K562 (cell line): ENCODE measurements around the gene KCNT1.

Source experiments
- GABPA ChIP-seq: fragments of 200-800 bp; sonication (Bioruptor generic); conservative IDR thresholded peaks from 2 replicates; pipeline ENCODE4 v1.6.1; 2016; ENCODE audit warnings: low read depth, missing genetic modification characterization, missing compliant biosample characterization
- HCFC1 ChIP-seq: IDR thresholded peaks from 2 replicates; pipeline ENCODE4 v1.6.1; 2012; ENCODE audit warnings: low read depth, low read length, improper control_type of control experiment
- MTF1 ChIP-seq: fragments of 250-450 bp; sonication (Bioruptor Pico); IDR thresholded peaks from 2 replicates; pipeline ENCODE4 v1.9.0; 2021; ENCODE audit warnings: moderate library complexity, mild to moderate bottlenecking, inconsistent platforms, borderline replicate concordance
- MXI1 ChIP-seq: IDR thresholded peaks from 2 replicates; pipeline ENCODE4 v1.6.1; 2011; ENCODE audit warnings: low read depth, mild to moderate bottlenecking, improper control_type of control experiment, low read length
- NFYB ChIP-seq: IDR thresholded peaks from 2 replicates; pipeline ENCODE4 v1.6.1; 2011; ENCODE audit warnings: mild to moderate bottlenecking, moderate library complexity; ENCODE audit not compliant: insufficient read length; ENCODE audit errors: extremely low read depth
- PML ChIP-seq: IDR thresholded peaks from 2 replicates; pipeline ENCODE4 v1.6.1; 2012; ENCODE audit warnings: low read length, inconsistent platforms
- POLR2AphosphoS5 ChIP-seq: IDR thresholded peaks from 2 replicates; pipeline ENCODE4 v1.6.1; 2011; ENCODE audit warnings: mild to moderate bottlenecking, low read depth, low read length, moderate library complexity; ENCODE audit not compliant: control insufficient read depth, insufficient read depth
- RBM39 ChIP-seq: fragments of 200-400 bp; formaldehyde crosslinking; optimal IDR thresholded peaks from 2 replicates; pipeline ENCODE3; 2018; ENCODE audit warnings: low read depth, low read length
- TFAM ChIP-seq: fragments of 250-450 bp; sonication (Bioruptor Pico); conservative IDR thresholded peaks from 2 replicates; pipeline ENCODE4 v1.5.0; 2021; ENCODE audit warnings: mild to moderate bottlenecking, moderate library complexity
- U2AF1 ChIP-seq: fragments of 200-400 bp; formaldehyde crosslinking; optimal IDR thresholded peaks from 2 replicates; pipeline ENCODE3; 2017; ENCODE audit warnings: mild to moderate bottlenecking, low read depth, low read length, moderate library complexity
- YY1 ChIP-seq, 3 experiments: IDR thresholded peaks; 2 replicates each; pipeline ENCODE4 v1.6.1; 2011; ENCODE audit warnings: low read length in 2 of 3, mild to moderate bottlenecking in 2 of 3, moderate library complexity in 2 of 3, borderline replicate concordance in 1 of 3, control low read depth in 1 of 3, low read depth in 1 of 3; ENCODE audit not compliant: insufficient read depth in 3 of 3, insufficient replicate concordance in 2 of 3, control insufficient read depth in 1 of 3, insufficient read length in 1 of 3; ENCODE audit errors: extremely low read depth in 1 of 3
- TF ChIP-seq, protein P1 (sequence below): sonication (generic); formaldehyde crosslinking; IDR thresholded peaks from 2 replicates; pipeline ENCODE4 v1.8.1; 2022; ENCODE audit warnings: missing genetic modification reagents
- TF ChIP-seq, protein P2 (sequence below), 3 experiments: IDR thresholded peaks in 2 of 3; conservative IDR thresholded peaks in 1 of 3; 2 replicates each; pipeline ENCODE4 v1.5.1; 2011 to 2012; ENCODE audit warnings: low read length in 3 of 3, mild to moderate bottlenecking in 3 of 3, control low read depth in 2 of 3, improper control_type of control experiment in 1 of 3, inconsistent platforms in 1 of 3, low read depth in 1 of 3, mixed read lengths in 1 of 3, moderate library complexity in 1 of 3; ENCODE audit not compliant: insufficient read depth in 2 of 3

DNA sequence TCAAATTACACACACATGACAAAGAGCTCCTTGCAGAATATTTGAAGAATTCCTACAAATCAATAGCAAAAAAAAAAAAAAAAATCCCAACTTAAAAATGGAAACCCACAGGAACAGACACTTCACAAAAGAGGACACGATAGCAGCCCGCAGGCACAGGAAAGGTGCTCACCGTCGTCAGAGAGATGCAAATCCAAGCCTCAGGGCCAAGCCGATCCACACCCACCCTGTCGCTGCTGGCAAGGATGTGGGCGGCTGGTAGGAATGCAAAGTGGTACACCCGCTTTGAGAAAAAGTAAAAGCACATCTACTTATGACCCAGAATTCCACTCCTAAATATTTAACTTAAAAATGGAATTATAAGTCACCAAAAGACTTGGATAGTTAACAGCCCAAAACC, 28.0 kb upstream of the KCNT1 start:
- TF ChIP-seq, protein P1, sequence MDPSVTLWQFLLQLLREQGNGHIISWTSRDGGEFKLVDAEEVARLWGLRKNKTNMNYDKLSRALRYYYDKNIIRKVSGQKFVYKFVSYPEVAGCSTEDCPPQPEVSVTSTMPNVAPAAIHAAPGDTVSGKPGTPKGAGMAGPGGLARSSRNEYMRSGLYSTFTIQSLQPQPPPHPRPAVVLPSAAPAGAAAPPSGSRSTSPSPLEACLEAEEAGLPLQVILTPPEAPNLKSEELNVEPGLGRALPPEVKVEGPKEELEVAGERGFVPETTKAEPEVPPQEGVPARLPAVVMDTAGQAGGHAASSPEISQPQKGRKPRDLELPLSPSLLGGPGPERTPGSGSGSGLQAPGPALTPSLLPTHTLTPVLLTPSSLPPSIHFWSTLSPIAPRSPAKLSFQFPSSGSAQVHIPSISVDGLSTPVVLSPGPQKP = no peak
- TF ChIP-seq MTF1 (CRISPR knock-in tag) = no peak
- TF ChIP-seq POLR2AphosphoS5 = no peak
- no peak for TF ChIP-seq RBM39
- TF ChIP-seq PML = no peak
- TF ChIP-seq HCFC1 = no peak
- no peak for TF ChIP-seq MXI1
- TF ChIP-seq TFAM (CRISPR knock-in tag) = no peak
- TF ChIP-seq, protein P2, sequence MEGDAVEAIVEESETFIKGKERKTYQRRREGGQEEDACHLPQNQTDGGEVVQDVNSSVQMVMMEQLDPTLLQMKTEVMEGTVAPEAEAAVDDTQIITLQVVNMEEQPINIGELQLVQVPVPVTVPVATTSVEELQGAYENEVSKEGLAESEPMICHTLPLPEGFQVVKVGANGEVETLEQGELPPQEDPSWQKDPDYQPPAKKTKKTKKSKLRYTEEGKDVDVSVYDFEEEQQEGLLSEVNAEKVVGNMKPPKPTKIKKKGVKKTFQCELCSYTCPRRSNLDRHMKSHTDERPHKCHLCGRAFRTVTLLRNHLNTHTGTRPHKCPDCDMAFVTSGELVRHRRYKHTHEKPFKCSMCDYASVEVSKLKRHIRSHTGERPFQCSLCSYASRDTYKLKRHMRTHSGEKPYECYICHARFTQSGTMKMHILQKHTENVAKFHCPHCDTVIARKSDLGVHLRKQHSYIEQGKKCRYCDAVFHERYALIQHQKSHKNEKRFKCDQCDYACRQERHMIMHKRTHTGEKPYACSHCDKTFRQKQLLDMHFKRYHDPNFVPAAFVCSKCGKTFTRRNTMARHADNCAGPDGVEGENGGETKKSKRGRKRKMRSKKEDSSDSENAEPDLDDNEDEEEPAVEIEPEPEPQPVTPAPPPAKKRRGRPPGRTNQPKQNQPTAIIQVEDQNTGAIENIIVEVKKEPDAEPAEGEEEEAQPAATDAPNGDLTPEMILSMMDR (IDR thresholded peaks at IDR 0.05 in 2 of 3, conservative IDR thresholded peaks at IDR 0.05 in 1 of 3; ENCODE audit: insufficient read depth in 2 of 3, low read depth in 1 of 3, low read length in 3 of 3) = no peak
- TF ChIP-seq NFYB = no peak
- no peak for TF ChIP-seq U2AF1
- no peak for TF ChIP-seq YY1 (IDR thresholded peaks at IDR 0.05; ENCODE audit: borderline replicate concordance in 1 of 3, control insufficient read depth in 1 of 3, extremely low read depth in 1 of 3, insufficient read depth in 3 of 3, insufficient read length in 1 of 3, insufficient replicate concordance in 2 of 3, low read depth in 1 of 3, low read length in 2 of 3)
- TF ChIP-seq GABPA (tag) = no peak
